Measurements from ENCODE around the gene CD164. TPM values are rescaled to one million over a fixed set of nuclear protein-coding genes. Genes with fewer than 3 reads are reported as not detected.
"Not testable (repeated sequence)": the region's sequence is repeated elsewhere in the genome, so short reads cannot be mapped to it uniquely, and the experiment has no call there.

The CD164 gene
- total RNA-seq, 4 donors from 2014 or later, result 87.2 to 198 (median 166) TPM

DNA sequence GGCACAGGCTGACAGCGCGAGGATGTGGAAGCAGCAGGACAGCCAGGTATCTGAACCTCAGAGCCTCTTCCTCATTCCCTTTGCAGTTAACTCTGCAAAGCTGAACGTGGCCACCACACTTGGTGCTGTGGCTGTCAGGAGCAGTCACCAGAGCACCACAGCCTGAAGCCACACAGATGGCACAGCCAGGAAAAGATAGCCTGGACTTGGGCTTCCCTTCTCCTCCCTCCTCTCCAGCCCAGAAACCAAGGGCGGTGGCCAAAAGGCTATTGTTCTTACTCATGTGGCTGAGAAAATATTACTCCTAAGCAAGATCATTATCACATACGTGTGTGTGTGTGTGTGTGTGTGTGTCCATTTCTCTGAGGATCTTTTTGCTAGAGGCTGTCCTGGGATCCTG, 39.8 kb downstream of the CD164 start:
- no peak for ATAC-seq
- TF ChIP-seq EP300 (IDR thresholded peaks at IDR 0.05), result no peak
- TF ChIP-seq CTCF (IDR thresholded peaks at IDR 0.05), result no peak
- TF ChIP-seq POLR2AphosphoS5 (IDR thresholded peaks at IDR 0.05), result no peak
- no peak for TF ChIP-seq POLR2A (IDR thresholded peaks at IDR 0.05)
- Histone ChIP-seq H3K36me3 (no peaks in the 10 kb centered on the region), H3K4me1 (no peaks in the 10 kb centered on the region), H3K4me3 (no peak overlapping the region), H3K9me3 (no peaks in the 10 kb centered on the region), H3K27ac (no peak overlapping the region), H3K27me3 (no peaks in the 10 kb centered on the region)
- WGBS, 2 donors (ENCODE audit: low coverage in 1 of 2), result 93 to 100% methylated on average over 2 to 3 of the region's 5 CpGs

DNA sequence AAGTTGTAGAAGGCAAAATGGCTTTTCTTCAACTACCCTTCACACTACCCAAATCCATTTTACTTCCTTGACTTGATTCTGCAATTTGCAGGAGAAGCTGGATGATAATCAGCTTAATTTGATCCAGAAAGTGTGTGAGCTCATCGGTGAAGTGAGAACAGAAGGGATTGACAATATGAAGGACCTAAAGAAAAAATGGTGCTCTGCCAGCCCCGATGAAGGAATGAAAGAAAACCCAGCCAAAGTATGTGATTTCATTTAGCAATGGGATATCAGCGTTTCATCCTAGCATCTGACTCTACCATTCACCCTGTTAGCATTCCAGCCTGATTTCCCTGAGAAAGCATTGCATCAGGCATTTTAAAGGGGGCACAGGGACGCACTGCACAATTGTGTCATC, 41.5 kb downstream of the CD164 start:
- peaks cover 0 to 8% (median 0%) of the 10 kb centered on the region in 3 donors for H3K4me1 ChIP-seq
- no peaks in the 10 kb centered on the region for H3K36me3 ChIP-seq
- WGBS, 2 donors (ENCODE audit: low coverage in 1 of 2), result 74 to 75% methylated on average over 3 to 4 of the region's 4 CpGs

DNA sequence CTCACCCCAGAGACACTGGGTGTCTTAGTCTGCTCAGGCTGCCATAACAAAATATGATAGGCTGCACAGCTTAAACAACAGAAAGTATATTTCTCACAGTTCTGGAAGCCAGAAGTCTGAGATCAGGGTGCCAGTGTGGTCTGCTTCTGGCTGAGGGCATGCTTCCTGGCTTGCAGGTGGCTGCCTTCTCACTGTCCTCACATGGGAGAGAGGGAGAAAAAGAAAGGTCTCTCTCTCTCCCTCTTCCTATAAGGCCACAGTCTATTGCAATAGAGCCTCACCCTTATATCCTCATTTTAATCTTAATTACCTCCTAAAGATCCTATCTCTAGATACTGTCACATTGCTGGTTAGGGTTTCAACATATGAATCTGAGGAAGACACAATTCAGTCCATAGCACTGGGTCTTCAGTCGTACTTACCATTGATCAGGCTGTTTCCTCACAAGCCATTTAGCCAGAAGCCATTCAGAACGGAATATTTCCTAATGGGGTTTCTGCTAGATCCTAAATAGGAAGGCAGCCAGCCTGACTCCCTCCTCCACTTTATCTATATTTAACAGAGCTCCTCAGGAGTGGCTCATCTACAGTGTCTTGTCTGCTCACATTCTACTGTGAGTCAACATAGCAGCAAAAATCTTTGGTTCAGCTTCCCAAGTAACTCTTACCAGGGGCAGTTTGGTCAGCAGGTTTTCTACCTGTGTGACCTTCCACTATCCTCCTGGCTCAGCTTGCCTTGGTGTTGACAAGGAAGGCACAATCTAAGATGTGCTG, 42.2 kb downstream of the CD164 start:
- no peak for TF ChIP-seq EP300 (IDR thresholded peaks at IDR 0.05)
- TF ChIP-seq POLR2AphosphoS5 (IDR thresholded peaks at IDR 0.05), result no peak
- TF ChIP-seq CTCF (IDR thresholded peaks at IDR 0.05), result no peak
- no peak for TF ChIP-seq POLR2A (IDR thresholded peaks at IDR 0.05)
- WGBS, 2 donors (ENCODE audit: low coverage in 1 of 2), result 88 to 90% methylated on average over 1 to 2 of the region's 2 CpGs

More for the DNA sequence above, 41.5 kb downstream of the CD164 start:
- Histone ChIP-seq H3K9me3 (no peaks in the 10 kb centered on the region), H3K27me3 (no peaks in the 10 kb centered on the region), H3K27ac (no peak overlapping the region), H3K4me3 (no peak overlapping the region)
- no peak for ATAC-seq
- TF ChIP-seq POLR2A (IDR thresholded peaks at IDR 0.05) (no peak), EP300 (IDR thresholded peaks at IDR 0.05) (no peak), CTCF (IDR thresholded peaks at IDR 0.05) (no peak)

DNA sequence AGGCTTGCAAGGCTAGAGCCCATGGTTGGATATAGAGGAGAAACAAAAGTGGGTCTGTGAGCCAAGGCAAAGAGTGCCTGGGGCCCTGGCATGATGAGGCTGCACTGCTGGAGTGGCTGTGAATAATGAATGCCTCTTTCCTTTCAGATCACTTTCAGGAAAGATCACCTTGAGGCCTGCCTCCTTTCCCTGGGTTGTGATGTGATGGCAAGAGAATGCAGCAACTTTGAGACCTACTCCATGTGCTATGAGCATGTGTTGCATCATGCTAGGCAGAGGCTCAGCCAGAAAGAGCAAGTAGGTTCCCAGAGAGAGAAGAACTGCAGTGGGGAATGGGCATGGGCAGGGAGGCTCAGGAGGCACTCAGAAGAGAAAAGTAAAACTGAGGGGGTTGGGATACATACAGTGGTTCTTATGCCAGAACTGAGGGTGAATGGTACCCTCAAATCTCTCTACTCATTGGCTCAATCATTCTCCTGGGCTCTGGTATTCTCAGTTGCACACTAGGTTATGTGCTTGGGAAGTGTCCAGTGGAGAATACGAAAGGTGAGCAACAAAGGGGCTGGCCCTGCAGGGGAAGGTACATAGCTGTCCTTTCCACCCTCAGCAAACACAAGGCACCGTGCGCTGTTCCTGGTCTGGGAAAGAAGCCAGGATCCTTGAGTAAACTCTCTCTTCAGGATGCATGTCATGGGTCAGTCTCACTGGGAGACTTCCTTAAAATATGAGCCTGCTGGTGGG, 45.9 kb downstream of the CD164 start:
- Histone ChIP-seq H3K4me1 (peaks cover 0 to 8% (median 0%) of the 10 kb centered on the region in 3 donors), H3K9me3 (no peaks in the 10 kb centered on the region), H3K36me3 (no peaks in the 10 kb centered on the region), H3K4me3 (no peak overlapping the region), H3K27me3 (no peaks in the 10 kb centered on the region), H3K27ac (no peak overlapping the region)
- ATAC-seq, result peak; percentile 37
- WGBS, 2 donors (ENCODE audit: low coverage in 1 of 2), result 0 to 64% methylated on average over 2 of the region's 3 CpGs
- TF ChIP-seq CTCF (IDR thresholded peaks at IDR 0.05) (no peak), POLR2AphosphoS5 (IDR thresholded peaks at IDR 0.05) (no peak), EP300 (IDR thresholded peaks at IDR 0.05) (no peak), POLR2A (IDR thresholded peaks at IDR 0.05) (no peak)

More for the DNA sequence above, 42.2 kb downstream of the CD164 start:
- H3K27ac ChIP-seq, result no peak overlapping the region
- peaks cover 0 to 8% (median 0%) of the 10 kb centered on the region in 3 donors for H3K4me1 ChIP-seq
- ATAC-seq, result no peak
- H3K27me3 ChIP-seq, result no peaks in the 10 kb centered on the region
- H3K9me3 ChIP-seq, result no peaks in the 10 kb centered on the region
- H3K36me3 ChIP-seq, result no peaks in the 10 kb centered on the region
- H3K4me3 ChIP-seq, result no peak overlapping the region

- H3K4me1 ChIP-seq, result not testable (repeated sequence)
These were observed 48.4 kb downstream of the CD164 start for GRCh38 chr6:109333870-109334269.

More at GRCh38 chr6:109333870-109334269, 48.4 kb downstream of the CD164 start:
- not testable (repeated sequence) for H3K4me3 ChIP-seq, H3K27ac ChIP-seq, H3K36me3 ChIP-seq, ATAC-seq, H3K9me3 ChIP-seq, H3K27me3 ChIP-seq
- WGBS, 2 donors (ENCODE audit: low coverage in 1 of 2), result 100% methylated on average over 1 of the region's 1 CpG

Data from gastroesophageal sphincter (tissue), 4 donors.